HL-60/S4 (cell line): ENCODE data around the gene FNIP1.
"Not testable (repeated sequence)": the region's sequence is repeated elsewhere in the genome, so short reads cannot be mapped to it uniquely, and the experiment has no call there.

Experiments used
- in situ Hi-C: fragments of 300-500 bp; cut with MboI; formaldehyde crosslinking; loops from 2 replicates; pipeline ENCODE4 v1.14.3; 2022; ENCODE audit warnings: low sequenced_read_pairs

FNIP1 gene

GRCh38 chr5:131641494-131641893, 155.3 kb downstream of the FNIP1 start:
- in situ Hi-C loops, result no loop called here

- in situ Hi-C loops, result no loop called here
These were observed 156.6 kb downstream of the FNIP1 start for GRCh38 chr5:131640043-131640856.

GRCh38 chr5:131639148-131639547, 157.7 kb downstream of the FNIP1 start:
- in situ Hi-C loops, result no loop called here

- in situ Hi-C loops, result no loop called here
These were observed 159.1 kb downstream of the FNIP1 start for GRCh38 chr5:131637694-131638093.

GRCh38 chr5:131635684-131636572, 160.9 kb downstream of the FNIP1 start:
- in situ Hi-C loops, result no loop called here

- in situ Hi-C loops, result no loop called here
These were observed 161.7 kb downstream of the FNIP1 start, which contains the start of gene RAPGEF6 for GRCh38 chr5:131634996-131635683. RAPGEF6 (minus strand) TSS chr5:131635229; CDS start chr5:131635030, 199 bp downstream.

- in situ Hi-C loops, result no loop called here
These were observed 162.2 kb downstream of the FNIP1 start for GRCh38 chr5:131634666-131634995.

- in situ Hi-C loops, result no loop called here
These were observed 162.6 kb downstream of the FNIP1 start for GRCh38 chr5:131634238-131634637.

- in situ Hi-C loops, result no loop called here
These were observed 163.0 kb downstream of the FNIP1 start for GRCh38 chr5:131633830-131634229.

- in situ Hi-C loops, result no loop called here
These were observed 165.9 kb downstream of the FNIP1 start for GRCh38 chr5:131630963-131631350.

GRCh38 chr5:131630208-131630962, 166.4 kb downstream of the FNIP1 start:
- in situ Hi-C loops, result no loop called here

- in situ Hi-C loops, result no loop called here
These were observed 167.8 kb downstream of the FNIP1 start for GRCh38 chr5:131628990-131629389.

- in situ Hi-C loops, result no loop called here
These were observed 169.5 kb downstream of the FNIP1 start for GRCh38 chr5:131627207-131627865.

GRCh38 chr5:131622633-131623032, 174.2 kb downstream of the FNIP1 start:
- in situ Hi-C loops, result no loop called here

GRCh38 chr5:131621164-131621563, 175.7 kb downstream of the FNIP1 start:
- in situ Hi-C loops, result not testable (repeated sequence)

- in situ Hi-C loops, result no loop called here
These were observed 177.7 kb downstream of the FNIP1 start for GRCh38 chr5:131619102-131619501.

GRCh38 chr5:131617140-131617822, 179.5 kb downstream of the FNIP1 start:
- in situ Hi-C loops, result no loop called here

GRCh38 chr5:131615957-131616356, 180.9 kb downstream of the FNIP1 start:
- in situ Hi-C loops, result no loop called here

GRCh38 chr5:131613423-131613822, 183.4 kb downstream of the FNIP1 start:
- in situ Hi-C loops, result no loop called here

GRCh38 chr5:131611064-131611381, 185.8 kb downstream of the FNIP1 start:
- in situ Hi-C loops, result no loop called here
